HepG2 (cell line): ENCODE results near the gene TMED6. TPM values are rescaled to one million over a fixed set of nuclear protein-coding genes. Genes with fewer than 3 reads are reported as not detected.

ENCODE experiments used
- ATAC-seq: fragments of 200-7000 bp; cut with Tn5 transposase; 3 replicates; pipeline ENCODE4 v1.9.1; 2020; ENCODE audit warnings: mild to moderate bottlenecking, moderate library complexity
- BruUV-seq: library from RNA; stranded (reverse); fragments of 400-500 nt; replicated peaks from 2 replicates; lab custom pipeline; 2021; lab: Mats Ljungman, UMichigan
- CTCF ChIA-PET: fragments of 300-600 bp; formaldehyde crosslinking; extraction: SDS; loops from one replicate; lab custom pipeline; 2021; ENCODE audit warnings: low total read pairs, inconsistent platforms, low intra/inter-chr PET ratio; lab: Yijun Ruan, JAX
- POLR2A ChIA-PET: fragments of 350-600 bp; sonication (Branson Sonifier 250); formaldehyde crosslinking; loops from one replicate; lab custom pipeline; 2020; ENCODE audit warnings: antibody characterized with exemption, inconsistent platforms; lab: Yijun Ruan, JAX
- DNase-seq: peaks from one replicate; pipeline ENCODE4 v3.0.0-alpha.2; 2015; ENCODE audit warnings: low spot score
- FAIRE-seq: peaks from 3 replicates; lab custom pipeline; 2011; peaks lifted over from hg19 to GRCh38; lab: Jason Lieb, UNC
- H2AFZ ChIP-seq: one replicate; pipeline ENCODE4 v1.6.1; 2011; ENCODE audit warnings: low read length, inconsistent platforms
- H3K27ac ChIP-seq: fragments of 300-600 bp; 3 replicates; pipeline ENCODE4 v1.8.0; 2011; ENCODE audit warnings: mixed run types, mild to moderate bottlenecking, mixed read lengths, low read length, inconsistent platforms; ENCODE audit not compliant: insufficient read depth; ENCODE audit errors: extremely low read length
- H3K27me3 ChIP-seq, 2 experiments: fragments of 200-600 bp in 1 of 2; 2 replicates in 1 of 2; 3 replicates in 1 of 2; pipeline versions ENCODE4 v1.6.0 to v1.8.0; 2011; ENCODE audit warnings: low read length in 2 of 2, mild to moderate bottlenecking in 2 of 2, moderate library complexity in 2 of 2, inconsistent platforms in 1 of 2; ENCODE audit not compliant: insufficient read depth in 2 of 2, control insufficient read depth in 1 of 2
- H3K36me3 ChIP-seq, 2 experiments: fragments of 200-600 bp in 1 of 2; replicated peaks in 1 of 2; 2 replicates in 1 of 2; 3 replicates in 1 of 2; pipeline versions ENCODE4 v1.5.1 to v1.8.0; 2011; ENCODE audit warnings: low read length in 2 of 2, inconsistent platforms in 1 of 2; ENCODE audit not compliant: insufficient read depth in 2 of 2, control insufficient read depth in 1 of 2
- H3K4me1 ChIP-seq: 2 replicates; pipeline ENCODE4 v1.5.1; 2012; ENCODE audit warnings: low read length, inconsistent platforms; ENCODE audit not compliant: insufficient read depth
- H3K4me2 ChIP-seq: 2 replicates; pipeline ENCODE4 v1.6.0; 2011; ENCODE audit warnings: low read depth, low read length, inconsistent platforms
- H3K4me3 ChIP-seq, 3 experiments: fragments of 200-600 bp in 1 of 3; sonication (generic), shearing (Covaris generic) in 1 of 3; replicated peaks in 1 of 3; 2 replicates each; pipeline ENCODE4 v1.5.1; 2011 to 2016; ENCODE audit warnings: low read length in 3 of 3, inconsistent platforms in 2 of 3, low read depth in 2 of 3, mild to moderate bottlenecking in 2 of 3, control low read depth in 1 of 3, mixed read lengths in 1 of 3; ENCODE audit not compliant: insufficient read depth in 1 of 3
- H3K79me2 ChIP-seq: one replicate; pipeline ENCODE4 v1.6.1; 2011; ENCODE audit warnings: low read length, inconsistent platforms; ENCODE audit not compliant: insufficient read depth
- H3K9ac ChIP-seq: 2 replicates; pipeline ENCODE4 v1.6.0; 2011; ENCODE audit warnings: mild to moderate bottlenecking, low read depth, low read length, inconsistent platforms; ENCODE audit not compliant: insufficient read depth
- H3K9me3 ChIP-seq: 2 replicates; pipeline ENCODE4 v1.5.1; 2012; ENCODE audit warnings: mild to moderate bottlenecking, low read length
- H4K20me1 ChIP-seq: 2 replicates; pipeline ENCODE4 v1.6.0; 2011; ENCODE audit warnings: inconsistent platforms, mild to moderate bottlenecking, low read length, moderate library complexity; ENCODE audit not compliant: insufficient read depth
- CEBPZ ChIP-seq: IDR thresholded peaks from 2 replicates; pipeline ENCODE4 v1.6.1; 2012; ENCODE audit warnings: low read length, improper control_type of control experiment
- EEA1 ChIP-seq: sonication (generic); formaldehyde crosslinking; IDR thresholded peaks from 2 replicates; pipeline ENCODE4 v1.5.1; 2020; ENCODE audit warnings: mild to moderate bottlenecking, missing genetic modification reagents, borderline replicate concordance
- EED ChIP-seq: sonication (generic); formaldehyde crosslinking; IDR thresholded peaks from 2 replicates; pipeline ENCODE4 v1.5.0; 2020; ENCODE audit warnings: mild to moderate bottlenecking, missing genetic modification reagents
- HNF4G ChIP-seq, 2 experiments: sonication (generic) in 1 of 2; formaldehyde crosslinking in 1 of 2; IDR thresholded peaks; 2 replicates each; pipeline versions ENCODE4 v1.4.0 to v1.6.1; 2011 to 2020; ENCODE audit warnings: borderline replicate concordance in 2 of 2, low read depth in 2 of 2, mild to moderate bottlenecking in 2 of 2, low read length in 1 of 2, missing genetic modification reagents in 1 of 2, moderate library complexity in 1 of 2
- PHF5A ChIP-seq: IDR thresholded peaks from one replicate; pipeline ENCODE4 v1.6.1; 2018; ENCODE audit warnings: low read depth, missing genetic modification reagents; ENCODE audit not compliant: unreplicated experiment
- SNRNP70 ChIP-seq: fragments of 200-400 bp; formaldehyde crosslinking; IDR thresholded peaks from 2 replicates; pipeline ENCODE4 v1.6.1; 2017; ENCODE audit warnings: mild to moderate bottlenecking, low read depth, low read length, moderate library complexity
- SPEN ChIP-seq: sonication (generic); formaldehyde crosslinking; IDR thresholded peaks from 2 replicates; pipeline ENCODE4 v1.5.1; 2020; ENCODE audit warnings: low read depth, mild to moderate bottlenecking, missing genetic modification reagents
- TFDP2 ChIP-seq: sonication (generic); formaldehyde crosslinking; IDR thresholded peaks from 2 replicates; pipeline ENCODE4 v1.4.0; 2020; ENCODE audit warnings: missing genetic modification reagents
- ZNF614 ChIP-seq: IDR thresholded peaks from 2 replicates; pipeline ENCODE4 v1.6.1; 2018; ENCODE audit warnings: missing biosample characterization, missing genetic modification reagents, inconsistent platforms, borderline replicate concordance
- ZNF615 ChIP-seq: sonication (generic); formaldehyde crosslinking; IDR thresholded peaks from 2 replicates; pipeline ENCODE4 v1.5.0; 2020; ENCODE audit warnings: mild to moderate bottlenecking, missing genetic modification reagents, borderline replicate concordance
- WGBS: methylation state at CpG from one replicate; pipeline ENCODE4 v1.1.6; 2017; ENCODE audit warnings: low lambda C conversion rate; 5-methylcytosine and 5-hydroxymethylcytosine counted together
- in situ Hi-C: cut with HindIII; loops from 2 replicates; pipeline ENCODE4 v1.10.0; 2017; ENCODE audit warnings: low pct_unique_long_range_greater_than_20kb; ENCODE audit not compliant: extremely low pct_ligation_motif_present
- intact Hi-C: fragments of 100-400 bp; cut with micrococcal nuclease; formaldehyde crosslinking; loops from one replicate; pipeline ENCODE4 v1.10.0; 2022; ENCODE audit not compliant: unreplicated experiment
- polyA plus RNA-seq, 8 experiments: library from polyadenylated mRNA; depleted of rRNA in 3 of 8; stranded (reverse) in 7 of 8; unstranded in 1 of 8; fragments of >200 nt; fragmentation: Illumina TruSeq in 4 of 8; extraction: Trizol in 4 of 8; gene quantifications; 2 replicates each; pipeline versions ENCODE4 v1.2.1 to v1.2.3, GENCODE V29; 2011 to 2016; ENCODE audit warnings: low read depth in 4 of 8, missing spikeins in 1 of 8, mixed read lengths in 1 of 8; ENCODE audit not compliant: insufficient read depth in 1 of 8
- total RNA-seq, 5 experiments: library from RNA; depleted of rRNA; stranded (reverse); fragments of >200 nt; fragmentation: Illumina TruSeq; extraction: Trizol; gene quantifications; 2 replicates each; pipeline ENCODE4 v1.2.3, GENCODE V29; 2016; ENCODE audit warnings: low read depth in 1 of 5
- TF ChIP-seq, protein P1 (sequence below): sonication (generic); formaldehyde crosslinking; IDR thresholded peaks from 2 replicates; pipeline ENCODE4 v1.4.0; 2020; ENCODE audit warnings: missing genetic modification reagents

Gene TMED6
- total and polyA plus RNA-seq, 2 of the 13 experiments (the other 11 are each of a cell fraction or from before 2014, with no cell fraction given): 9.8 to 14.4 TPM

DNA sequence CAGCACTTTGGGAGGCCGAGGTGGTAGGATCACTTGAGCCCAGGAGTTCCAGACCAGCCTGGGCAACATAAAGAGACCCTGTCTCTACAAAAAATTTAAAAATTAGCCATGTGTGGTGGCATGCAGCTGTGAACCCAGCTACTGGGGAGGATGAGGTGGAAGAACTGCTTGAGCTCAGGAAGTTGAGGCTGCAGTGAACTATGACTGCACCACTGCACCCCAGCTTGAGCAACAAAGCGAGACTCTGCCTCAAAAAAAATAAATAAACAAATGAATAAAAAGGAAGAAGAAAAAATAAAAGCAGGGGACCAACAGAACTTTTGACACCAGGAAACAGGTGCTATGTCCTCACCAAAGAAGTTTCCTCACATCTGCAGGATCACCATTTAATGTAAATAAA lies 20.0 kb upstream of the TMED6 start:
- no peak overlapping the region for H2AFZ ChIP-seq
- intact Hi-C loops: no loop called here
- peaks cover 23% of the 10 kb centered on the region for H3K4me1 ChIP-seq
- no peaks in the 10 kb centered on the region for H3K27me3 ChIP-seq
- H3K36me3 ChIP-seq: peaks cover 25 to 57% of the 10 kb centered on the region in 2 experiments
- WGBS: 98% methylated on average over 2 of the region's 2 CpGs
- FAIRE-seq (no peak), ATAC-seq (no peak), DNase-seq (no peak)
- H3K4me3 ChIP-seq: no peak overlapping the region
- no peaks in the 10 kb centered on the region for H4K20me1 ChIP-seq
- H3K79me2 ChIP-seq: no peaks in the 10 kb centered on the region
- H3K27ac ChIP-seq: no peak overlapping the region
- in situ Hi-C loops: no loop called here
- H3K4me2 ChIP-seq: no peak overlapping the region
- BruUV-seq: no TSS peak
- CTCF ChIA-PET: no interaction called here
- TF ChIP-seq CEBPZ (no peak), HNF4G (IDR thresholded peaks at IDR 0.05; ENCODE audit: borderline replicate concordance, low read depth, low read length) (no peak), HNF4G (CRISPR knock-in tag; IDR thresholded peaks at IDR 0.05; ENCODE audit: borderline replicate concordance, low read depth) (no peak), SPEN (CRISPR knock-in tag) (no peak), SNRNP70 (no peak), EED (CRISPR knock-in tag) (no peak), TFDP2 (CRISPR knock-in tag) (no peak), ZNF615 (CRISPR knock-in tag) (no peak), EEA1 (CRISPR knock-in tag) (no peak), PHF5A (no peak), ZNF614 (CRISPR knock-in tag) (no peak)
- TF ChIP-seq, protein P1, sequence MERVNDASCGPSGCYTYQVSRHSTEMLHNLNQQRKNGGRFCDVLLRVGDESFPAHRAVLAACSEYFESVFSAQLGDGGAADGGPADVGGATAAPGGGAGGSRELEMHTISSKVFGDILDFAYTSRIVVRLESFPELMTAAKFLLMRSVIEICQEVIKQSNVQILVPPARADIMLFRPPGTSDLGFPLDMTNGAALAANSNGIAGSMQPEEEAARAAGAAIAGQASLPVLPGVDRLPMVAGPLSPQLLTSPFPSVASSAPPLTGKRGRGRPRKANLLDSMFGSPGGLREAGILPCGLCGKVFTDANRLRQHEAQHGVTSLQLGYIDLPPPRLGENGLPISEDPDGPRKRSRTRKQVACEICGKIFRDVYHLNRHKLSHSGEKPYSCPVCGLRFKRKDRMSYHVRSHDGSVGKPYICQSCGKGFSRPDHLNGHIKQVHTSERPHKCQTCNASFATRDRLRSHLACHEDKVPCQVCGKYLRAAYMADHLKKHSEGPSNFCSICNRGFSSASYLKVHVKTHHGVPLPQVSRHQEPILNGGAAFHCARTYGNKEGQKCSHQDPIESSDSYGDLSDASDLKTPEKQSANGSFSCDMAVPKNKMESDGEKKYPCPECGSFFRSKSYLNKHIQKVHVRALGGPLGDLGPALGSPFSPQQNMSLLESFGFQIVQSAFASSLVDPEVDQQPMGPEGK (CRISPR knock-in tag): no peak
- POLR2A ChIA-PET: no interaction called here
- H3K9ac ChIP-seq: no peak overlapping the region
- H3K9me3 ChIP-seq: no peaks in the 10 kb centered on the region
